WTC11 (cell line): ENCODE results near the gene LGALS9. TPM values are rescaled to one million over a fixed set of nuclear protein-coding genes. Genes with fewer than 3 reads are reported as not detected.

Source experiments
- ATAC-seq: fragments of 200-7000 bp; cut with Tn5 transposase; 2 replicates; pipeline ENCODE4 v1.10.0; 2021; ENCODE audit warnings: mild to moderate bottlenecking, moderate library complexity
- CTCF ChIA-PET: fragments of 300-600 bp; sonication (Branson Sonifier 250); formaldehyde crosslinking; loops from one replicate; lab custom pipeline; 2021; ENCODE audit warnings: antibody characterized with exemption; lab: Charles Lee
- POLR2A ChIA-PET: fragments of 350-600 bp; sonication (Branson Sonifier 250); formaldehyde crosslinking; loops from one replicate; lab custom pipeline; 2021; ENCODE audit warnings: antibody characterized with exemption; lab: Charles Lee
- DNase-seq: peaks from one replicate; pipeline ENCODE4 v3.0.0; 2021; ENCODE audit warnings: low spot score
- H3K27ac Mint-ChIP-seq: 2 replicates; pipeline ENCODE4 v1.8.0; 2021; ENCODE audit warnings: mixed read lengths
- H3K27me3 Mint-ChIP-seq: 2 replicates; pipeline ENCODE4 v1.8.0; 2021; ENCODE audit warnings: low read depth, mild to moderate bottlenecking, moderate library complexity, mixed read lengths
- H3K36me3 Mint-ChIP-seq: 2 replicates; pipeline ENCODE4 v1.8.0; 2021; ENCODE audit warnings: mixed read lengths
- H3K4me1 Mint-ChIP-seq: 2 replicates; pipeline ENCODE4 v1.8.0; 2022; ENCODE audit warnings: mixed read lengths
- H3K4me3 Mint-ChIP-seq: 2 replicates; pipeline ENCODE4 v1.8.0; 2021; ENCODE audit warnings: mild to moderate bottlenecking, moderate library complexity, mixed read lengths
- H3K9me3 Mint-ChIP-seq: 2 replicates; pipeline ENCODE4 v1.8.0; 2021; ENCODE audit warnings: mixed read lengths
- ARID4B ChIP-seq: sonication (generic); formaldehyde crosslinking; IDR thresholded peaks from 2 replicates; pipeline ENCODE4 v1.8.0; 2023; ENCODE audit warnings: missing genetic modification reagents, mild to moderate bottlenecking, borderline replicate concordance
- CDX4 ChIP-seq: fragments of 250-450 bp; sonication (Bioruptor Pico); IDR thresholded peaks from 2 replicates; pipeline ENCODE4 v1.9.0; 2021; ENCODE audit warnings: moderate library complexity, mild to moderate bottlenecking, inconsistent platforms, borderline replicate concordance
- CREM ChIP-seq: sonication (generic); formaldehyde crosslinking; IDR thresholded peaks from 2 replicates; pipeline ENCODE4 v1.8.1; 2022; ENCODE audit warnings: mild to moderate bottlenecking, missing genetic modification reagents, moderate library complexity
- E2F5 ChIP-seq: sonication (generic); formaldehyde crosslinking; IDR thresholded peaks from 2 replicates; pipeline ENCODE4 v1.8.1; 2022; ENCODE audit warnings: mild to moderate bottlenecking, moderate library complexity, missing genetic modification reagents
- GABPB1 ChIP-seq: sonication (generic); formaldehyde crosslinking; IDR thresholded peaks from 2 replicates; pipeline ENCODE4 v1.8.1; 2023; ENCODE audit warnings: mild to moderate bottlenecking, missing genetic modification reagents
- GTF2I ChIP-seq: fragments of 250-450 bp; sonication (Bioruptor Pico); conservative IDR thresholded peaks from 2 replicates; pipeline ENCODE4 v1.4.0; 2021; ENCODE audit warnings: mild to moderate bottlenecking
- MXD4 ChIP-seq: fragments of 250-450 bp; sonication (Bioruptor Pico); IDR thresholded peaks from 2 replicates; pipeline ENCODE4 v1.8.0; 2021; ENCODE audit warnings: mild to moderate bottlenecking, moderate library complexity, borderline replicate concordance
- NFE2L1 ChIP-seq: sonication (generic); formaldehyde crosslinking; IDR thresholded peaks from 2 replicates; pipeline ENCODE4 v1.8.1; 2023; ENCODE audit warnings: missing genetic modification reagents
- NFYB ChIP-seq: sonication (generic); formaldehyde crosslinking; conservative IDR thresholded peaks from 2 replicates; pipeline ENCODE4 v1.8.0; 2022; ENCODE audit warnings: low read depth, missing genetic modification reagents
- OVOL2 ChIP-seq: fragments of 250-450 bp; sonication (Bioruptor Pico); IDR thresholded peaks from 2 replicates; pipeline ENCODE4 v1.9.0; 2021; ENCODE audit warnings: mild to moderate bottlenecking, borderline replicate concordance
- SMAD3 ChIP-seq: sonication (generic); formaldehyde crosslinking; IDR thresholded peaks from 2 replicates; pipeline ENCODE4 v1.8.0; 2022; ENCODE audit warnings: missing genetic modification reagents, mild to moderate bottlenecking, borderline replicate concordance
- USF1 ChIP-seq: sonication (generic); formaldehyde crosslinking; IDR thresholded peaks from 2 replicates; pipeline ENCODE4 v1.8.0; 2022; ENCODE audit warnings: mild to moderate bottlenecking, missing genetic modification reagents
- USF2 ChIP-seq: sonication (generic); formaldehyde crosslinking; IDR thresholded peaks from 2 replicates; pipeline ENCODE4 v1.8.1; 2023; ENCODE audit warnings: mild to moderate bottlenecking, missing genetic modification reagents, moderate library complexity
- ZBTB43 ChIP-seq: sonication (generic); formaldehyde crosslinking; IDR thresholded peaks from 2 replicates; pipeline ENCODE4 v1.8.1; 2023; ENCODE audit warnings: mild to moderate bottlenecking, missing genetic modification reagents
- ZNF138 ChIP-seq: sonication (generic); formaldehyde crosslinking; conservative IDR thresholded peaks from 2 replicates; pipeline ENCODE4 v1.8.1; 2022; ENCODE audit warnings: mild to moderate bottlenecking, moderate library complexity, missing genetic modification reagents
- ZNF219 ChIP-seq: sonication (generic); formaldehyde crosslinking; IDR thresholded peaks from 2 replicates; pipeline ENCODE4 v1.8.0; 2023; ENCODE audit warnings: missing genetic modification reagents, mild to moderate bottlenecking, borderline replicate concordance
- ZNF232 ChIP-seq: sonication (generic); formaldehyde crosslinking; IDR thresholded peaks from 2 replicates; pipeline ENCODE4 v1.8.0; 2022; ENCODE audit warnings: mild to moderate bottlenecking, missing genetic modification reagents
- ZNF317 ChIP-seq: sonication (generic); formaldehyde crosslinking; IDR thresholded peaks from 2 replicates; pipeline ENCODE4 v1.8.1; 2023; ENCODE audit warnings: low read depth, mild to moderate bottlenecking, moderate library complexity, missing genetic modification reagents, borderline replicate concordance
- ZNF396 ChIP-seq: fragments of 250-450 bp; sonication (Bioruptor Pico); IDR thresholded peaks from 2 replicates; pipeline ENCODE4 v1.8.0; 2021; ENCODE audit warnings: mild to moderate bottlenecking, moderate library complexity, borderline replicate concordance
- ZNF416 ChIP-seq: fragments of 250-450 bp; sonication (Bioruptor Pico); IDR thresholded peaks from 2 replicates; pipeline ENCODE4 v1.9.0; 2021; ENCODE audit warnings: mild to moderate bottlenecking, inconsistent platforms
- ZNF423 ChIP-seq: fragments of 250-450 bp; sonication (Bioruptor Pico); IDR thresholded peaks from 2 replicates; pipeline ENCODE4 v2.1.2; 2022; ENCODE audit warnings: mild to moderate bottlenecking, moderate library complexity
- ZNF425 ChIP-seq: fragments of 250-450 bp; sonication (Bioruptor Pico); conservative IDR thresholded peaks from 2 replicates; pipeline ENCODE4 v1.9.0; 2021; ENCODE audit warnings: mild to moderate bottlenecking
- total RNA-seq: library from RNA; stranded (reverse); gene quantifications from 3 replicates; pipeline ENCODE4 v1.2.3, GENCODE V29; 2021

Gene LGALS9
- total RNA-seq, 1 experiment from 2014 or later = 5.7 TPM

- CTCF ChIA-PET = interaction anchor here (1.5 to 1.7 kb wide), 2 partner anchors 12 to 32 kb away, joined by 4 to 5 read pairs; no protein-coding TSS in a partner anchor
- Mint-ChIP-seq H3K27me3 (no peaks in the 10 kb centered on the region), H3K27ac (no peak overlapping the region), H3K4me3 (no peak overlapping the region), H3K4me1 (no peaks in the 10 kb centered on the region), H3K36me3 (peaks cover 22% of the 10 kb centered on the region), H3K9me3 (no peaks in the 10 kb centered on the region)
- POLR2A ChIA-PET = no interaction called here
- no peak for ATAC-seq
- no peak for DNase-seq
- TF ChIP-seq NFYB (no peak), ZNF317 (no peak), ZNF396 (CRISPR knock-in tag) (no peak), E2F5 (CRISPR knock-in tag) (no peak), ZNF425 (no peak)
These were observed 8.9 kb upstream of the LGALS9 start for GRCh38 chr17:27621942-27622559.

- Mint-ChIP-seq H3K27ac (no peak overlapping the region), H3K4me3 (no peak overlapping the region), H3K36me3 (peaks cover 19% of the 10 kb centered on the region)
- DNase-seq (no peak), ATAC-seq (no peak)
- no peak for TF ChIP-seq SMAD3 (CRISPR knock-in tag)
- TF ChIP-seq ZNF232 (CRISPR knock-in tag) = no peak
- no peak for TF ChIP-seq ZNF416 (CRISPR knock-in tag)
- TF ChIP-seq, all 79 proteins: peak for 0
- ChIA-PET CTCF (no interaction called here), POLR2A (no interaction called here)
- no peaks in the 10 kb centered on the region for H3K27me3 Mint-ChIP-seq
- H3K4me1 Mint-ChIP-seq = no peaks in the 10 kb centered on the region
- no peaks in the 10 kb centered on the region for H3K9me3 Mint-ChIP-seq
These were observed 8.0 kb upstream of the LGALS9 start for GRCh38 chr17:27622986-27623385.

- Mint-ChIP-seq H3K4me1 (no peaks in the 10 kb centered on the region), H3K9me3 (no peaks in the 10 kb centered on the region), H3K27me3 (no peaks in the 10 kb centered on the region), H3K4me3 (no peak overlapping the region), H3K27ac (no peak overlapping the region), H3K36me3 (peaks cover 14% of the 10 kb centered on the region)
- no peak for ATAC-seq
- no peak for DNase-seq
- ChIA-PET POLR2A (no interaction called here), CTCF (no interaction called here)
- TF ChIP-seq GABPB1 (CRISPR knock-in tag) (no peak), ARID4B (no peak), OVOL2 (CRISPR knock-in tag) (no peak), USF1 (CRISPR knock-in tag) (no peak), CDX4 (CRISPR knock-in tag) (no peak), ZNF396 (CRISPR knock-in tag) (no peak), MXD4 (CRISPR knock-in tag) (no peak), GTF2I (CRISPR knock-in tag) (no peak), ZNF138 (CRISPR knock-in tag) (no peak), NFE2L1 (CRISPR knock-in tag) (no peak), ZNF423 (CRISPR knock-in tag) (no peak), ZNF219 (CRISPR knock-in tag) (no peak), USF2 (no peak), ZBTB43 (CRISPR knock-in tag) (no peak), CREM (no peak)
These were observed 7.4 kb upstream of the LGALS9 start for GRCh38 chr17:27623614-27624013.
